Trophoblast cell (in vitro differentiated cells and primary cell): Measurements from ENCODE around the gene NRG2.

Experiments
- DNase-seq, 2 donors: peaks; one replicate each; pipeline ENCODE4 v3.0.0-alpha.2; 2016
- H2AFZ ChIP-seq: 2 replicates; pipeline ENCODE4 v1.6.1; 2013; ENCODE audit warnings: low read length, moderate library complexity, mild to moderate bottlenecking; ENCODE audit not compliant: insufficient read depth, poor library complexity
- H2AK5ac ChIP-seq: 2 replicates; pipeline ENCODE4 v1.6.1; 2013; ENCODE audit warnings: mild to moderate bottlenecking, low read length
- H2BK120ac ChIP-seq: 2 replicates; pipeline ENCODE4 v1.6.1; 2013; ENCODE audit warnings: low read length, mild to moderate bottlenecking, moderate library complexity; ENCODE audit not compliant: insufficient read depth, poor library complexity
- H2BK12ac ChIP-seq: 2 replicates; pipeline ENCODE4 v1.6.1; 2013; ENCODE audit warnings: mild to moderate bottlenecking, low read length, moderate library complexity
- H2BK5ac ChIP-seq: 2 replicates; pipeline ENCODE4 v1.6.1; 2013; ENCODE audit warnings: low read length, low read depth, moderate library complexity, mild to moderate bottlenecking; ENCODE audit not compliant: poor library complexity
- H3K14ac ChIP-seq: 2 replicates; pipeline ENCODE4 v1.6.1; 2013; ENCODE audit warnings: mild to moderate bottlenecking, low read length
- H3K18ac ChIP-seq: 2 replicates; pipeline ENCODE4 v1.6.1; 2013; ENCODE audit warnings: mild to moderate bottlenecking, low read length
- H3K23ac ChIP-seq: 2 replicates; pipeline ENCODE4 v1.6.1; 2013; ENCODE audit warnings: low read length
- H3K27ac ChIP-seq: 2 replicates; pipeline ENCODE4 v1.5.1; 2013; ENCODE audit warnings: low read depth, mild to moderate bottlenecking, inconsistent platforms, low read length, moderate library complexity
- H3K27me3 ChIP-seq: 2 replicates; pipeline ENCODE4 v1.6.1; 2013; ENCODE audit warnings: inconsistent platforms, mild to moderate bottlenecking, low read length, moderate library complexity; ENCODE audit not compliant: insufficient read depth
- H3K36me3 ChIP-seq, 2 experiments: 1 replicate in 1 of 2; 2 replicates in 1 of 2; pipeline ENCODE4 v1.6.1; 2013; ENCODE audit warnings: low read length in 2 of 2, mild to moderate bottlenecking in 2 of 2, moderate library complexity in 1 of 2; ENCODE audit not compliant: insufficient read depth in 2 of 2, control insufficient read depth in 1 of 2
- H3K4ac ChIP-seq: 2 replicates; pipeline ENCODE4 v1.6.1; 2013; ENCODE audit warnings: low read depth, mild to moderate bottlenecking, low read length, moderate library complexity
- H3K4me1 ChIP-seq, 2 experiments: 1 replicate in 1 of 2; 2 replicates in 1 of 2; pipeline ENCODE4 v1.6.1; 2013; ENCODE audit warnings: low read length in 2 of 2, mild to moderate bottlenecking in 2 of 2, moderate library complexity in 1 of 2; ENCODE audit not compliant: insufficient read depth in 2 of 2, control insufficient read depth in 1 of 2
- H3K4me2 ChIP-seq: 2 replicates; pipeline ENCODE4 v1.6.1; 2013; ENCODE audit warnings: inconsistent platforms, mild to moderate bottlenecking, low read length, moderate library complexity
- H3K4me3 ChIP-seq: 2 replicates; pipeline ENCODE4 v1.5.1; 2013; ENCODE audit warnings: mild to moderate bottlenecking, low read depth, low read length, inconsistent platforms
- H3K79me1 ChIP-seq: one replicate; pipeline ENCODE4 v1.6.1; 2013; ENCODE audit warnings: low read length
- H3K79me2 ChIP-seq: 2 replicates; pipeline ENCODE4 v1.6.1; 2013; ENCODE audit warnings: low read length, mild to moderate bottlenecking; ENCODE audit not compliant: control insufficient read depth, insufficient read depth, poor library complexity
- H3K9ac ChIP-seq: 2 replicates; pipeline ENCODE4 v1.6.1; 2013; ENCODE audit warnings: mild to moderate bottlenecking, low read length
- H3K9me3 ChIP-seq: 2 replicates; pipeline ENCODE4 v1.6.1; 2013; ENCODE audit warnings: low read depth, mild to moderate bottlenecking, control low read depth, inconsistent platforms, low read length; ENCODE audit not compliant: insufficient read depth
- H4K12ac ChIP-seq: 2 replicates; pipeline ENCODE4 v1.6.1; 2013; ENCODE audit warnings: low read depth, mild to moderate bottlenecking, low read length, moderate library complexity
- H4K8ac ChIP-seq: 2 replicates; pipeline ENCODE4 v1.6.1; 2013; ENCODE audit warnings: low read depth, mild to moderate bottlenecking, low read length, moderate library complexity
- H4K91ac ChIP-seq: one replicate; pipeline ENCODE4 v1.6.1; 2013; ENCODE audit warnings: low read depth, mild to moderate bottlenecking, low read length, moderate library complexity
- WGBS: extraction: QIAGEN DNeasy Blood & Tissue Kit; methylation state at CpG from one replicate; pipeline ENCODE4 v1.1.7; 2013; ENCODE audit warnings: missing lambda C conversion rate; ENCODE audit not compliant: insufficient read length, insufficient coverage; ENCODE audit errors: extremely low coverage; 5-methylcytosine and 5-hydroxymethylcytosine counted together

Gene NRG2

DNA sequence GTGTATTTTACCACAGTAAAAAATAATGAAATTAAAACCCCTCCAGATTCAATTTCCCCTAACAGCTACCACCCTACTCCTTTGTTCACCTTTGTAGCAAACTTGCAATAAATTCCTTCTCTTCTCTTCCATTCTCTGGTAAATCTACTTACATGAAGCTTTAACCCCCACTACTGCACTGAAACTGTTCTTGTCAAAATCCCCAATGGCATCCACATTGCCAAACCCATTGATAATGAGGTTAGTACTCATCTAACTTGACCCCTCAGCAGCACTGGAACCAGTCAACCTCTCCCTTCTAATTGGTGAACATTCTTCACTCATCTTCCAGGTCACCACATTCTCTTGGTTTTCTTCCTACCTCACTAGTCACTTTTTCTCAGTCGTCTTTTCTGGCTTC, 29.6 kb downstream of the NRG2 start:
- Histone ChIP-seq H3K27me3 (no peaks in the 10 kb centered on the region), H3K4me2 (no peak overlapping the region), H3K4me1 (peaks cover 5 to 6% of the 10 kb centered on the region in 2 experiments), H3K79me2 (no peaks in the 10 kb centered on the region), H3K23ac (no peak overlapping the region), H3K9ac (no peak overlapping the region), H3K36me3 (no peaks in the 10 kb centered on the region), H3K27ac (no peak overlapping the region), H3K14ac (no peak overlapping the region), H4K91ac (no peak overlapping the region), H2BK12ac (no peak overlapping the region), H2BK5ac (no peak overlapping the region), H2BK120ac (no peak overlapping the region), H4K12ac (no peak overlapping the region), H3K79me1 (no peaks in the 10 kb centered on the region), H2AFZ (no peak overlapping the region), H3K9me3 (no peaks in the 10 kb centered on the region), H4K8ac (no peak overlapping the region), H3K4ac (no peak overlapping the region), H3K18ac (no peak overlapping the region), H3K4me3 (no peak overlapping the region), H2AK5ac (no peak overlapping the region)
- DNase-seq = no peak
- no CpG with 5 or more reads among the region's 1 CpG for WGBS

DNA sequence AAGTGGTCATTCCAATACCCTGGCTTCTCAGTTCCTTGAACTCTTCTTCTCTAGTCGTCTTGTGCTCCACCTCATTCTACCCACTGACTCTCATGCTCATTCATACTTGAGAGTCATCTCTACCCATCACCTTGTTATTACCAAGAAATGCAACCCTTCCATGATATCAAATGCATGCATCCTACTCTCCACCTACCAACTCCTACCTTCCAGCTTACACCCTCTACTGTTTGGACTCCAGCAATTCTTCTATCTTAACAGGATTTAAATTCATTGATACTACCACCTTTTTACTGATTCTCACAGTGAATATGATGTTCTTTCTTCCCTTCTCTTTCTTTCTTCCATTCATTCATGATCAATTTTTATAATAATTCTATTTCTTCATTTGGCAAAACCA, 30.7 kb downstream of the NRG2 start:
- no peak overlapping the region for H3K23ac ChIP-seq
- no peaks in the 10 kb centered on the region for H3K79me1 ChIP-seq
- no peak for DNase-seq
- H3K4me3 ChIP-seq = no peak overlapping the region
- H3K27me3 ChIP-seq = no peaks in the 10 kb centered on the region
- WGBS = no CpG with 5 or more reads among the region's 1 CpG
- H2BK120ac ChIP-seq = no peak overlapping the region
- H2AK5ac ChIP-seq = no peak overlapping the region
- H2BK5ac ChIP-seq = no peak overlapping the region
- H2BK12ac ChIP-seq = no peak overlapping the region
- no peak overlapping the region for H4K8ac ChIP-seq
- H3K79me2 ChIP-seq = no peaks in the 10 kb centered on the region
- no peaks in the 10 kb centered on the region for H3K36me3 ChIP-seq
- peaks cover 5 to 6% of the 10 kb centered on the region in 2 experiments for H3K4me1 ChIP-seq
- no peak overlapping the region for H3K14ac ChIP-seq
- H2AFZ ChIP-seq = no peak overlapping the region
- H3K9me3 ChIP-seq = no peaks in the 10 kb centered on the region
- H3K4me2 ChIP-seq = no peak overlapping the region
- H3K9ac ChIP-seq = no peak overlapping the region
- H3K4ac ChIP-seq = no peak overlapping the region
- H3K18ac ChIP-seq = no peak overlapping the region
- no peak overlapping the region for H3K27ac ChIP-seq
- H4K12ac ChIP-seq = no peak overlapping the region
- H4K91ac ChIP-seq = no peak overlapping the region

DNA sequence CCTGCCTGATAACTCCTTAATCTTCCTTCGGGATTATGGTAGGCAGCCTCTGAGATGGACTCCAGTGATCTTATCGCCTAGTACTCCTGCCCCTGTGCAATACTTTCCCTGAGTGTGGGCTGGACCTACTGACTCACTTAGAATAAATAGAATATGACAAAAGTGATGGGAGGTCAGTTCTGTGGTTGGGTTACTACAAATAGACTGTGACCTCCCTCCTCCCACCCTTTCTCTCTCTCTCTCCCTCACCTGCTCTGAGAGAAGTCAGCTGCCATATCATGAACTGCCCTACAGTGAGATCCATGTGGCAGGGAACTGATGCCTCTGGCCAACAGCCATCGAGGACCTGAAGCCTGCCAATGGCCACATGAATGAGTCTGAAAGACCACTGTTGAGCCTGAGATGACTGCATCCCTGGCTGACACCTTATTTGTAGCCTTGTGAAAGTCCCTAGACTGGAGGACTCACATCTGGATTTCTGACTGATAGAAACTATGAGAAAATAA, 31.7 kb downstream of the NRG2 start:
- H3K18ac ChIP-seq = no peak overlapping the region
- no peak overlapping the region for H2BK120ac ChIP-seq
- no peak overlapping the region for H3K4me3 ChIP-seq
- no peaks in the 10 kb centered on the region for H3K27me3 ChIP-seq
- no peak overlapping the region for H2BK5ac ChIP-seq
- H3K36me3 ChIP-seq = no peaks in the 10 kb centered on the region
- H3K14ac ChIP-seq = no peak overlapping the region
- no peak overlapping the region for H3K4me2 ChIP-seq
- H2BK12ac ChIP-seq = no peak overlapping the region
- no peak overlapping the region for H3K27ac ChIP-seq
- no peak overlapping the region for H4K12ac ChIP-seq
- H4K8ac ChIP-seq = no peak overlapping the region
- no peak overlapping the region for H3K23ac ChIP-seq
- H3K79me2 ChIP-seq = no peaks in the 10 kb centered on the region
- H4K91ac ChIP-seq = no peak overlapping the region
- no peak for DNase-seq
- H3K4me1 ChIP-seq = peaks cover 5 to 6% of the 10 kb centered on the region in 2 experiments
- H3K9me3 ChIP-seq = no peaks in the 10 kb centered on the region
- H2AFZ ChIP-seq = no peak overlapping the region
- H2AK5ac ChIP-seq = no peak overlapping the region
- H3K9ac ChIP-seq = no peak overlapping the region
- H3K4ac ChIP-seq = no peak overlapping the region
- no CpG with 5 or more reads among the region's 3 CpGs for WGBS
- no peaks in the 10 kb centered on the region for H3K79me1 ChIP-seq

DNA sequence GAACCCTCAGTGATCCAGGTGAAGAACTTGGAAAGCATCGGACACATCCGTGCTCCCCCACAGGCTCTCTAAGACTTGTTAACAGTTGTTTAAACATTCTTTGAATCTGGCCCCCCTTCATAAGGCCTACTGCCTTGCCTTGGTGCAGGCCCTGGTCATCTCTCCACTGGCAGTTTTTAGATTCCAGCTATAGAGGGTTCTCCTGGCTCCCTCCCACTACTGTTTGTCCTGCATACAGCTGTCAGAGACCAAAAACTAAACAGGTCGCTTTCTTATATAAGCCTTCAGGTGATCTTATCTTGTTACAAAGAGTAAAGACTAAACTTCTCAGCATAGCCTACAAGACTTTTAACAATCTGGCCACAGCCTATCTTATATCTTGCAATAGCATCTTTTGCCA, 32.3 kb downstream of the NRG2 start:
- H2AFZ ChIP-seq = no peak overlapping the region
- no peak overlapping the region for H3K27ac ChIP-seq
- no peak for DNase-seq
- H3K18ac ChIP-seq = no peak overlapping the region
- H2AK5ac ChIP-seq = no peak overlapping the region
- no peak overlapping the region for H3K4me3 ChIP-seq
- H3K36me3 ChIP-seq = no peaks in the 10 kb centered on the region
- H3K9ac ChIP-seq = no peak overlapping the region
- no peak overlapping the region for H3K14ac ChIP-seq
- peaks cover 3 to 4% of the 10 kb centered on the region in 2 experiments for H3K4me1 ChIP-seq
- no peaks in the 10 kb centered on the region for H3K27me3 ChIP-seq
- H3K4me2 ChIP-seq = no peak overlapping the region
- no CpG with 5 or more reads among the region's 3 CpGs for WGBS
- H2BK5ac ChIP-seq = no peak overlapping the region
- H4K12ac ChIP-seq = no peak overlapping the region
- no peak overlapping the region for H4K91ac ChIP-seq
- no peaks in the 10 kb centered on the region for H3K9me3 ChIP-seq
- H3K79me2 ChIP-seq = no peaks in the 10 kb centered on the region
- no peak overlapping the region for H4K8ac ChIP-seq
- H3K23ac ChIP-seq = no peak overlapping the region
- H3K79me1 ChIP-seq = no peaks in the 10 kb centered on the region
- no peak overlapping the region for H2BK120ac ChIP-seq
- H2BK12ac ChIP-seq = no peak overlapping the region
- H3K4ac ChIP-seq = no peak overlapping the region
